Tibial nerve (tissue), 3 donors: ENCODE data around the gene GIMAP8.

Experiments
- CTCF ChIP-seq, 5 experiments: fragments of 200-600 bp in 3 of 5; fragments of 450-650 bp in 2 of 5; sonication (generic) in 3 of 5; IDR thresholded peaks; one replicate each; pipeline ENCODE4 v1.5.1; 2016 to 2019; ENCODE audit warnings: antibody characterized with exemption in 5 of 5, mild to moderate bottlenecking in 3 of 5, moderate library complexity in 2 of 5
- POLR2A ChIP-seq, 2 donors: fragments of 450-650 bp; IDR thresholded peaks; one replicate each; pipeline ENCODE4 v1.6.1; 2017; ENCODE audit warnings: antibody characterized with exemption in 2 of 2, mild to moderate bottlenecking in 2 of 2, moderate library complexity in 2 of 2

- TF ChIP-seq CTCF (IDR thresholded peaks at IDR 0.05), result no peak
- no peak for TF ChIP-seq POLR2A (IDR thresholded peaks at IDR 0.05)
These were observed 39.4 kb downstream of the GIMAP8 start for GRCh38 chr7:150489782-150490181.
